HepG2 (cell line): Measurements from ENCODE around the gene TMEM273. TPM values are rescaled to one million over a fixed set of nuclear protein-coding genes. Genes with fewer than 3 reads are reported as not detected.

Experiments
- CENPT ChIP-seq: sonication (generic); formaldehyde crosslinking; IDR thresholded peaks from 2 replicates; pipeline ENCODE4 v1.8.0; 2022; ENCODE audit warnings: low read depth, mild to moderate bottlenecking, moderate library complexity, missing genetic modification reagents
- MED8 ChIP-seq: sonication (generic); formaldehyde crosslinking; IDR thresholded peaks from 2 replicates; pipeline ENCODE4 v1.8.1; 2023; ENCODE audit warnings: mild to moderate bottlenecking, missing genetic modification reagents; ENCODE audit not compliant: insufficient replicate concordance
- SP2 ChIP-seq: sonication (generic); formaldehyde crosslinking; IDR thresholded peaks from 2 replicates; pipeline ENCODE4 v1.5.1; 2020; ENCODE audit warnings: mild to moderate bottlenecking, missing genetic modification reagents
- SRSF4 ChIP-seq: fragments of 200-400 bp; formaldehyde crosslinking; IDR thresholded peaks from one replicate; pipeline ENCODE4 v1.6.1; 2018; ENCODE audit warnings: mild to moderate bottlenecking, low read depth, low read length, moderate library complexity; ENCODE audit not compliant: poor library complexity, severe bottlenecking
- ZNF180 ChIP-seq: sonication (generic); formaldehyde crosslinking; IDR thresholded peaks from 2 replicates; pipeline ENCODE4 v1.4.0; 2020; ENCODE audit warnings: low read depth, missing genetic modification reagents, borderline replicate concordance
- ZNF616 ChIP-seq: sonication (generic); formaldehyde crosslinking; IDR thresholded peaks from 2 replicates; pipeline ENCODE4 v1.5.0; 2020; ENCODE audit warnings: low read depth, mild to moderate bottlenecking, missing genetic modification reagents
- polyA plus RNA-seq, 8 experiments: library from polyadenylated mRNA; depleted of rRNA in 3 of 8; stranded (reverse) in 7 of 8; unstranded in 1 of 8; fragments of >200 nt; fragmentation: Illumina TruSeq in 4 of 8; extraction: Trizol in 4 of 8; gene quantifications; 2 replicates each; pipeline versions ENCODE4 v1.2.1 to v1.2.3, GENCODE V29; 2011 to 2016; ENCODE audit warnings: low read depth in 4 of 8, missing spikeins in 1 of 8, mixed read lengths in 1 of 8; ENCODE audit not compliant: insufficient read depth in 1 of 8
- total RNA-seq, 5 experiments: library from RNA; depleted of rRNA; stranded (reverse); fragments of >200 nt; fragmentation: Illumina TruSeq; extraction: Trizol; gene quantifications; 2 replicates each; pipeline ENCODE4 v1.2.3, GENCODE V29; 2016; ENCODE audit warnings: low read depth in 1 of 5
- TF ChIP-seq, protein P1 (sequence below), 2 experiments: sonication (generic) in 1 of 2; formaldehyde crosslinking in 1 of 2; IDR thresholded peaks; 2 replicates each; pipeline versions ENCODE4 v1.4.0 to v1.6.1; 2018 to 2020; ENCODE audit warnings: missing genetic modification reagents in 2 of 2, borderline replicate concordance in 1 of 2, low read depth in 1 of 2, mild to moderate bottlenecking in 1 of 2, missing biosample characterization in 1 of 2
- TF ChIP-seq, protein P2 (sequence below): sonication (generic); formaldehyde crosslinking; IDR thresholded peaks from 2 replicates; pipeline ENCODE4 v1.8.1; 2023; ENCODE audit warnings: mild to moderate bottlenecking, moderate library complexity, missing genetic modification reagents
- TF ChIP-seq, protein P3 (sequence below): sonication (generic); formaldehyde crosslinking; IDR thresholded peaks from 2 replicates; pipeline ENCODE4 v1.9.0; 2021; ENCODE audit warnings: mild to moderate bottlenecking, missing genetic modification reagents

TMEM273 gene
- total and polyA plus RNA-seq, 2 of the 13 experiments (the other 11 are each of a cell fraction or from before 2014, with no cell fraction given), result not detected

DNA sequence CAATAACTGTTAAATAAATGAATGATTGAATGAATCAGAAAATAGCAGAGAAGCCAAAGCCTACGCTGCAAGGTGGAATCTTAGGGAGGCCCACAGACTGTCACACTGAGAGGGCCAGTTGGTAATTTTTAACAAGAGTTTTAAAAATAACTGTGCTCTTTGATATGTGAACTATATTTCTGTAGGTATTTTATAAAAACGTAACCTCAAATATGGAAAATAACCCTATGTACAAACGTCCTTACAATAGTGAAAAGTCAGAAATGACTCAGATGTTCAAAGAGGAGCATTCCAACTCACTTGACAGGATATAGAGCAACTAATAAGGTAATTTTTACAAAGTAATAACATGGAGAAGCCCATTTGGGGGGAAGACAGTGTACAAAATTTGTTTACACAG is 18.9 kb upstream of the TMEM273 start (continued):
- TF ChIP-seq ZNF616 (no peak), SP2 (CRISPR knock-in tag) (no peak), ZNF180 (no peak), MED8 (CRISPR knock-in tag) (no peak), CENPT (CRISPR knock-in tag) (no peak), SRSF4 (no peak)
- TF ChIP-seq, protein P1, sequence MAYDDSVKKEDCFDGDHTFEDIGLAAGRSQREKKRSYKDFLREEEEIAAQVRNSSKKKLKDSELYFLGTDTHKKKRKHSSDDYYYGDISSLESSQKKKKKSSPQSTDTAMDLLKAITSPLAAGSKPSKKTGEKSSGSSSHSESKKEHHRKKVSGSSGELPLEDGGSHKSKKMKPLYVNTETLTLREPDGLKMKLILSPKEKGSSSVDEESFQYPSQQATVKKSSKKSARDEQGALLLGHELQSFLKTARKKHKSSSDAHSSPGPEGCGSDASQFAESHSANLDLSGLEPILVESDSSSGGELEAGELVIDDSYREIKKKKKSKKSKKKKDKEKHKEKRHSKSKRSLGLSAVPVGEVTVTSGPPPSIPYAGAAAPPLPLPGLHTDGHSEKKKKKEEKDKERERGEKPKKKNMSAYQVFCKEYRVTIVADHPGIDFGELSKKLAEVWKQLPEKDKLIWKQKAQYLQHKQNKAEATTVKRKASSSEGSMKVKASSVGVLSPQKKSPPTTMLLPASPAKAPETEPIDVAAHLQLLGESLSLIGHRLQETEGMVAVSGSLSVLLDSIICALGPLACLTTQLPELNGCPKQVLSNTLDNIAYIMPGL (CRISPR knock-in tag; IDR thresholded peaks at IDR 0.05; ENCODE audit: borderline replicate concordance in 1 of 2, low read depth in 1 of 2), result no peak
- TF ChIP-seq, protein P2, sequence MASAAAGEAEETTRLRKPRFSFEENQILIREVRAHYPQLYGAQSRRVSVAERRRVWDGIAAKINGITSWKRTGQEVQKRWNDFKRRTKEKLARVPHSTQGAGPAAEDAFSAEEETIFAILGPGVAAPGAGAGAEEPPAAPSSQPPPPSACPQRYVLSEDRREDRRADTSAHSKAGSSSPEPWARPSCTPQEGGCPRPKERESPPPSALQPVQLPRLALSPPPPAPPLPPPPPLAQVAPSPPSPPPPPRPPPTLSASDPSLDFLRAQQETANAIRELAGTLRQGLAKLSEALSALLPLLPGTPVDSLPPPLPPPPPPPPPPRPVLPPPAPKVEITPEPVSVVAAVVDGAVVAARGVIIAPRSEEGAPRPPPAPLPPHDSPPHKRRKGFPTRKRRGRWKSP (CRISPR knock-in tag), result no peak
- TF ChIP-seq, protein P3, sequence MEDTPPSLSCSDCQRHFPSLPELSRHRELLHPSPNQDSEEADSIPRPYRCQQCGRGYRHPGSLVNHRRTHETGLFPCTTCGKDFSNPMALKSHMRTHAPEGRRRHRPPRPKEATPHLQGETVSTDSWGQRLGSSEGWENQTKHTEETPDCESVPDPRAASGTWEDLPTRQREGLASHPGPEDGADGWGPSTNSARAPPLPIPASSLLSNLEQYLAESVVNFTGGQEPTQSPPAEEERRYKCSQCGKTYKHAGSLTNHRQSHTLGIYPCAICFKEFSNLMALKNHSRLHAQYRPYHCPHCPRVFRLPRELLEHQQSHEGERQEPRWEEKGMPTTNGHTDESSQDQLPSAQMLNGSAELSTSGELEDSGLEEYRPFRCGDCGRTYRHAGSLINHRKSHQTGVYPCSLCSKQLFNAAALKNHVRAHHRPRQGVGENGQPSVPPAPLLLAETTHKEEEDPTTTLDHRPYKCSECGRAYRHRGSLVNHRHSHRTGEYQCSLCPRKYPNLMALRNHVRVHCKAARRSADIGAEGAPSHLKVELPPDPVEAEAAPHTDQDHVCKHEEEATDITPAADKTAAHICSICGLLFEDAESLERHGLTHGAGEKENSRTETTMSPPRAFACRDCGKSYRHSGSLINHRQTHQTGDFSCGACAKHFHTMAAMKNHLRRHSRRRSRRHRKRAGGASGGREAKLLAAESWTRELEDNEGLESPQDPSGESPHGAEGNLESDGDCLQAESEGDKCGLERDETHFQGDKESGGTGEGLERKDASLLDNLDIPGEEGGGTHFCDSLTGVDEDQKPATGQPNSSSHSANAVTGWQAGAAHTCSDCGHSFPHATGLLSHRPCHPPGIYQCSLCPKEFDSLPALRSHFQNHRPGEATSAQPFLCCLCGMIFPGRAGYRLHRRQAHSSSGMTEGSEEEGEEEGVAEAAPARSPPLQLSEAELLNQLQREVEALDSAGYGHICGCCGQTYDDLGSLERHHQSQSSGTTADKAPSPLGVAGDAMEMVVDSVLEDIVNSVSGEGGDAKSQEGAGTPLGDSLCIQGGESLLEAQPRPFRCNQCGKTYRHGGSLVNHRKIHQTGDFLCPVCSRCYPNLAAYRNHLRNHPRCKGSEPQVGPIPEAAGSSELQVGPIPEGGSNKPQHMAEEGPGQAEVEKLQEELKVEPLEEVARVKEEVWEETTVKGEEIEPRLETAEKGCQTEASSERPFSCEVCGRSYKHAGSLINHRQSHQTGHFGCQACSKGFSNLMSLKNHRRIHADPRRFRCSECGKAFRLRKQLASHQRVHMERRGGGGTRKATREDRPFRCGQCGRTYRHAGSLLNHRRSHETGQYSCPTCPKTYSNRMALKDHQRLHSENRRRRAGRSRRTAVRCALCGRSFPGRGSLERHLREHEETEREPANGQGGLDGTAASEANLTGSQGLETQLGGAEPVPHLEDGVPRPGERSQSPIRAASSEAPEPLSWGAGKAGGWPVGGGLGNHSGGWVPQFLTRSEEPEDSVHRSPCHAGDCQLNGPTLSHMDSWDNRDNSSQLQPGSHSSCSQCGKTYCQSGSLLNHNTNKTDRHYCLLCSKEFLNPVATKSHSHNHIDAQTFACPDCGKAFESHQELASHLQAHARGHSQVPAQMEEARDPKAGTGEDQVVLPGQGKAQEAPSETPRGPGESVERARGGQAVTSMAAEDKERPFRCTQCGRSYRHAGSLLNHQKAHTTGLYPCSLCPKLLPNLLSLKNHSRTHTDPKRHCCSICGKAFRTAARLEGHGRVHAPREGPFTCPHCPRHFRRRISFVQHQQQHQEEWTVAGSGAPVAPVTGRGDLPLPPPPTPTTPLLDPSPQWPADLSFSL, result no peak
